ENCODE results near the gene E2F1.

- TF ChIP-seq MYC (IDR thresholded peaks at IDR 0.05; ENCODE audit: low read depth, low read length) (no peak), CTCF (IDR thresholded peaks at IDR 0.05; ENCODE audit: low read depth, low read length) (no peak), POLR2A (IDR thresholded peaks at IDR 0.05; ENCODE audit: extremely low read depth, insufficient read length) (no peak), MAX (IDR thresholded peaks at IDR 0.05; ENCODE audit: low read depth, low read length) (no peak)
Measured at GRCh38 chr20:33673114-33673409, 13.1 kb downstream of the E2F1 start.

All from NB4 (cell line).